Progenitor cell of endocrine pancreas (in vitro differentiated cells): ENCODE results near the gene TMEM132A. TPM values are rescaled to one million over a fixed set of nuclear protein-coding genes. Genes with fewer than 3 reads are reported as not detected.

Experiments
- DNase-seq: peaks from one replicate; pipeline ENCODE4 v3.0.0; 2021; ENCODE audit warnings: low spot score; ENCODE audit not compliant: unreplicated experiment
- H3K27ac Mint-ChIP-seq: 2 replicates; pipeline ENCODE4 v1.8.0; 2021; ENCODE audit warnings: mild to moderate bottlenecking, moderate library complexity, mixed read lengths
- H3K27me3 Mint-ChIP-seq: 2 replicates; pipeline ENCODE4 v1.8.0; 2021; ENCODE audit warnings: mixed read lengths
- H3K36me3 Mint-ChIP-seq: 2 replicates; pipeline ENCODE4 v1.8.0; 2022; ENCODE audit warnings: mixed read lengths; ENCODE audit not compliant: insufficient read depth
- H3K4me1 Mint-ChIP-seq: 2 replicates; pipeline ENCODE4 v1.8.0; 2021; ENCODE audit warnings: low read depth, mixed read lengths
- H3K4me3 Mint-ChIP-seq: 2 replicates; pipeline ENCODE4 v1.8.0; 2021; ENCODE audit warnings: low read depth, mild to moderate bottlenecking, moderate library complexity, mixed read lengths
- H3K9me3 Mint-ChIP-seq: 2 replicates; pipeline ENCODE4 v1.8.0; 2021; ENCODE audit warnings: low read depth, mixed read lengths
- CTCF ChIP-seq: fragments of 200-600 bp; sonication (generic); IDR thresholded peaks from one replicate; pipeline ENCODE4 v1.5.0; 2021; ENCODE audit warnings: antibody characterized with exemption, mild to moderate bottlenecking; ENCODE audit not compliant: unreplicated experiment
- long read RNA-seq: library from polyadenylated mRNA; unstranded; transcript quantifications from one replicate; pipeline ENCODE4 v2.0.0, GENCODE V29; 2020
- total RNA-seq: library from RNA; stranded (reverse); gene quantifications from 2 replicates; pipeline ENCODE4 v1.2.1, GENCODE V29; 2021

Gene TMEM132A
- total RNA-seq, result 261 and 292 TPM in 2 replicates
- long read RNA-seq, result 0 reads

DNA sequence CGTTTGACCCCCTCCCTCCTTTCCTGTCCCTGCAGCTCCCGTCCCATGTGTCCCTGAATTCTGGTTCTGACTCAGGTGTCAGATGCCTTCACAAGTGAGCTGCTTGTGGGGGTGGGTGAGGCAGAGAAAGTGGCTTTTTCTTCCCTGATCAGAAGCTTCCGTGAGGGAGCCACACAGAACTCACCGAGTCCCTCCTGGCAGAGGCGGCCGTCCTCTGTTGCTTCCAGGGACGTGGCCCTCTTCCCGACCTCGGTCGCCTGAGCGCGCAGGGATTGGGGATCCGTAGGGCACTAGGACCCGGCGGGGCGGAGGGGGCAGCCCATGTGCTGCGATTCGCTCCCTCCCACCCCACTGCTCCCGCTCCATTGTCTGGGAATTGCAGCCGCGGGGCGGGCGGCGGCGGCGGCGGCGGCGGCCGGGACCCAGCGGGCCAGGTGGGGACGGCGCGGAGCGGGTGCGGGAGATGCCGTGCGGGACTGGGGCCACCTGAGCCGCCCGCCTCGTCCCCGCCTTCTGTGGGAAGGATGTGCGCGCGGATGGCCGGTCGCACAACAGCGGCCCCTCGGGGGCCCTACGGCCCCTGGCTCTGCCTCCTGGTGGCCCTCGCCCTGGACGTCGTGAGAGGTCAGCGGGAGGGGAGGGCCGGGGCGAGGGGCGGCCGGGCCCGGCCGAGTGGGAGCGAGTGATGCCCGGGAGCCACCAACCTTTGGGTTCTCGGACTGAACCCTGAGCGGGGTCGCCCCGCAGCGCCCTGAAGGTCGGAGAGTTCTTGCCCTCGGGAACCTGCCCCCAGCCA lies at the start of gene TMEM132A:
Gene TMEM132A, plus strand, starts transcription at position 351 of the 796 bp plus-strand sequence. Its CDS starts 174 bp downstream, at position 525.
- Mint-ChIP-seq H3K4me3 (peak within 1 kb of the TSS; percentile 90), H3K9me3 (no peaks in the 10 kb centered on the region), H3K27ac (peak within 1 kb of the TSS; percentile 62), H3K36me3 (peaks cover 15% of the 10 kb centered on the region), H3K4me1 (peaks cover 13% of the 10 kb centered on the region), H3K27me3 (no peaks in the 10 kb centered on the region)
- no peak for TF ChIP-seq CTCF
- DNase-seq, result peak; percentile 48

GRCh38 chr11:60875366-60876167 lies 48.7 kb upstream of the TMEM132A start:
- TF ChIP-seq CTCF, result no peak
- Mint-ChIP-seq H3K4me1 (no peaks in the 10 kb centered on the region), H3K9me3 (no peaks in the 10 kb centered on the region), H3K4me3 (no peak overlapping the region), H3K27ac (no peak overlapping the region), H3K27me3 (no peaks in the 10 kb centered on the region), H3K36me3 (peaks cover 2% of the 10 kb centered on the region)
- DNase-seq, result no peak

DNA sequence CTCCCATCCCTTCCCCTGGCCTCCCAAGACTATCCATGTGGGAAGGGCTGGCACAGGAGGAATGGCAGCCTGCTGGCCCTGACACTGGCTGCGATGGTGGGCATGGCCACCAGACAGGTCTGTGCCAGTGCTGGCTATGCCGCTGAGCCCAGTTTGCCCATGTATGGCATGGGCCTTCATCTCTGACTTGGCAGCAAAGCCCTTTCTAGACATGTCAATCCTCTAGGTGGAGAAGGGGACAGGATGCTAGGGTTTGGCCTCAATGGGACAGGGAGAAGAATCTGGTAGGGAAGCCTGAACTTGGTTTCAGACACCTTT lies 48.1 kb upstream of the TMEM132A start:
- no peak for DNase-seq
- no peaks in the 10 kb centered on the region for H3K9me3 Mint-ChIP-seq
- no peaks in the 10 kb centered on the region for H3K27me3 Mint-ChIP-seq
- H3K27ac Mint-ChIP-seq, result no peak overlapping the region
- peaks cover 5% of the 10 kb centered on the region for H3K4me1 Mint-ChIP-seq
- H3K4me3 Mint-ChIP-seq, result no peak overlapping the region
- H3K36me3 Mint-ChIP-seq, result peaks cover 4% of the 10 kb centered on the region
- TF ChIP-seq CTCF, result no peak

- Mint-ChIP-seq H3K36me3 (peaks cover 5% of the 10 kb centered on the region), H3K4me1 (peaks cover 6% of the 10 kb centered on the region), H3K9me3 (no peaks in the 10 kb centered on the region), H3K4me3 (no peak overlapping the region), H3K27ac (no peak overlapping the region), H3K27me3 (no peaks in the 10 kb centered on the region)
- no peak for TF ChIP-seq CTCF
- DNase-seq, result no peak
Measured at GRCh38 chr11:60878245-60879101, 45.8 kb upstream of the TMEM132A start.

DNA sequence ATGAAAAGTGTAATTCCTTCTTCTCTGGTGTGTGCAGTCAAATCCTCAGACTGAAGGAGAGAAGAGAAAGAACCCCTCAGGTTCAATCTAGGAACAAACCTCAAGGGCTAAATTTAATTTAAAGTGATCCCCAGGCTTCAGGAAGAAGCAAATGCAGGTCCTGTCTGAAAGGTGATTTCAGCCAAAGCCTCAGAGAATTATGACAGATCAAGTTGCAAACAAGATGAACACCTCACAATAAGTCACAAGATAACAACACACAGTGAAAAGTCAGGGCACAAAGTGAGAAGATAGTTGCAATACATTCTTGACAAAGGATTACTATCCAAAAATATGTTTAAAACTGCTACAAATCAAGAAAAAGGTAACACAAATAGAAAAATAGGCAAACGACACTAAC lies 45.2 kb upstream of the TMEM132A start:
- no peak for TF ChIP-seq CTCF
- DNase-seq, result no peak
- H3K27me3 Mint-ChIP-seq, result no peaks in the 10 kb centered on the region
- H3K36me3 Mint-ChIP-seq, result peaks cover 5% of the 10 kb centered on the region
- peaks cover 6% of the 10 kb centered on the region for H3K4me1 Mint-ChIP-seq
- no peak overlapping the region for H3K4me3 Mint-ChIP-seq
- H3K9me3 Mint-ChIP-seq, result no peaks in the 10 kb centered on the region
- no peak overlapping the region for H3K27ac Mint-ChIP-seq
